Measurements from ENCODE around the gene TAF11L12.
"Not testable (repeated sequence)": the region's sequence is repeated elsewhere in the genome, so short reads cannot be mapped to it uniquely, and the experiment has no call there.

- not testable (repeated sequence) for TF ChIP-seq CTCF (IDR thresholded peaks at IDR 0.05); POLR2A (IDR thresholded peaks at IDR 0.05; ENCODE audit: low read depth); POLR2AphosphoS5 (IDR thresholded peaks at IDR 0.05); EP300 (IDR thresholded peaks at IDR 0.05)
Observed at GRCh38 chr5:17655201-17655759, 45.1 kb downstream of the TAF11L12 start.
